K562 (cell line): Measurements from ENCODE around the gene EML2. TPM values are rescaled to one million over a fixed set of nuclear protein-coding genes. Genes with fewer than 3 reads are reported as not detected.

Experiments used
- ASH1L ChIP-seq: fragments of 450-650 bp; IDR thresholded peaks from 2 replicates; pipeline ENCODE4 v1.6.1; 2018; ENCODE audit warnings: borderline replicate concordance, mild to moderate bottlenecking, low read depth; ENCODE audit not compliant: partially characterized antibody
- ATF2 ChIP-seq: sonication (generic); formaldehyde crosslinking; IDR thresholded peaks from 2 replicates; pipeline ENCODE4 v1.8.1; 2022; ENCODE audit warnings: missing genetic modification reagents
- CBFA2T3 ChIP-seq: fragments of 450-650 bp; IDR thresholded peaks from 2 replicates; pipeline ENCODE4 v1.6.1; 2017
- CBX8 ChIP-seq: fragments of 200-600 bp; sonication (generic); IDR thresholded peaks from 2 replicates; pipeline ENCODE4 v1.6.1; 2012; ENCODE audit warnings: borderline replicate concordance, mixed run types, low read depth, mild to moderate bottlenecking, moderate library complexity, mixed read lengths, low read length, control low read depth, inconsistent platforms; ENCODE audit not compliant: poor library complexity, severe bottlenecking; ENCODE audit errors: extremely low read depth
- CC2D1A ChIP-seq: fragments of 450-650 bp; IDR thresholded peaks from 2 replicates; pipeline ENCODE4 v1.6.1; 2017; ENCODE audit warnings: mild to moderate bottlenecking
- CEBPZ ChIP-seq: fragments of 150-350 bp; IDR thresholded peaks from 2 replicates; pipeline ENCODE4 v1.6.1; 2014; ENCODE audit warnings: low read depth, mild to moderate bottlenecking, low read length, borderline replicate concordance
- GABPA ChIP-seq: fragments of 200-800 bp; sonication (Bioruptor generic); conservative IDR thresholded peaks from 2 replicates; pipeline ENCODE4 v1.6.1; 2016; ENCODE audit warnings: low read depth, missing genetic modification characterization, missing compliant biosample characterization
- TRIM28 ChIP-seq: fragments of 450-650 bp; IDR thresholded peaks from 2 replicates; pipeline ENCODE4 v1.6.1; 2017
- ZNF23 ChIP-seq: fragments of 250-450 bp; sonication (Bioruptor Pico); IDR thresholded peaks from 2 replicates; pipeline ENCODE4 v1.4.0; 2020; ENCODE audit warnings: mild to moderate bottlenecking
- ZNF253 ChIP-seq: fragments of 250-450 bp; sonication (Bioruptor Pico); conservative IDR thresholded peaks from 2 replicates; pipeline ENCODE4 v1.6.1; 2021; ENCODE audit warnings: mild to moderate bottlenecking
- ZNF407 ChIP-seq: fragments of 450-650 bp; IDR thresholded peaks from 2 replicates; pipeline ENCODE4 v1.6.1; 2016; ENCODE audit warnings: low read depth
- ZNF511 ChIP-seq: sonication (generic); formaldehyde crosslinking; IDR thresholded peaks from 2 replicates; pipeline ENCODE4 v1.8.0; 2022; ENCODE audit warnings: mild to moderate bottlenecking, missing genetic modification reagents
- polyA plus RNA-seq, 8 experiments: library from polyadenylated mRNA; depleted of rRNA in 4 of 8; stranded (reverse) in 5 of 8; unstranded in 3 of 8; fragments of >200 nt; fragmentation: Nextera tagmentation in 2 of 8; fragmentation: Illumina TruSeq in 1 of 8; extraction: Ambion mirVana in 2 of 8; extraction: Trizol in 1 of 8; gene quantifications; 2 replicates each; pipeline versions ENCODE4 v1.2.1 to v1.2.3, GENCODE V29; 2011 to 2014; ENCODE audit warnings: inconsistent platforms in 1 of 8, missing spikeins in 1 of 8
- total RNA-seq, 7 experiments: library from RNA; depleted of rRNA in 6 of 7; stranded (reverse); fragments of >200 nt in 6 of 7; fragmentation: Illumina TruSeq in 2 of 7; extraction: Trizol in 2 of 7; gene quantifications; 2 replicates each; pipeline versions ENCODE4 v1.2.1 to v1.2.3, GENCODE V29; 2011 to 2021; ENCODE audit warnings: low replicate concordance in 1 of 7

EML2 gene
- total and polyA plus RNA-seq, 9 of the 15 experiments (the other 6 are each of a cell fraction or from before 2014, with no cell fraction given): 2.6 to 69.6 (median 24.8) TPM

- TF ChIP-seq ZNF511 (CRISPR knock-in tag) (no peak), CEBPZ (no peak), ATF2 (CRISPR knock-in tag) (no peak), GABPA (tag) (0 out of 2 replicates have a peak, but pooled peaks have one; percentile 32), CC2D1A (0 out of 2 replicates have a peak, but pooled peaks have one; percentile 58), CBFA2T3 (no peak), ZNF253 (CRISPR knock-in tag) (no peak), CBX8 (no peak), ZNF23 (CRISPR knock-in tag) (no peak), TRIM28 (no peak), ASH1L (no peak), ZNF407 (no peak)
Observed at GRCh38 chr19:45607071-45608029, 31.8 kb downstream of the EML2 start (continued).
